ENCODE results near the gene FOXI1.

FOXI1 gene

GRCh38 chr5:170105642-170106611 lies at the start of gene FOXI1:
TSS of gene FOXI1 (plus strand) at chr5:170105897. CDS start at chr5:170105958, 61 bp downstream.
- no peak for TF ChIP-seq CTCF (IDR thresholded peaks at IDR 0.05; ENCODE audit: extremely low read depth, missing control alignments)
- DNase-seq (ENCODE audit: low spot score) = no peak

DNA sequence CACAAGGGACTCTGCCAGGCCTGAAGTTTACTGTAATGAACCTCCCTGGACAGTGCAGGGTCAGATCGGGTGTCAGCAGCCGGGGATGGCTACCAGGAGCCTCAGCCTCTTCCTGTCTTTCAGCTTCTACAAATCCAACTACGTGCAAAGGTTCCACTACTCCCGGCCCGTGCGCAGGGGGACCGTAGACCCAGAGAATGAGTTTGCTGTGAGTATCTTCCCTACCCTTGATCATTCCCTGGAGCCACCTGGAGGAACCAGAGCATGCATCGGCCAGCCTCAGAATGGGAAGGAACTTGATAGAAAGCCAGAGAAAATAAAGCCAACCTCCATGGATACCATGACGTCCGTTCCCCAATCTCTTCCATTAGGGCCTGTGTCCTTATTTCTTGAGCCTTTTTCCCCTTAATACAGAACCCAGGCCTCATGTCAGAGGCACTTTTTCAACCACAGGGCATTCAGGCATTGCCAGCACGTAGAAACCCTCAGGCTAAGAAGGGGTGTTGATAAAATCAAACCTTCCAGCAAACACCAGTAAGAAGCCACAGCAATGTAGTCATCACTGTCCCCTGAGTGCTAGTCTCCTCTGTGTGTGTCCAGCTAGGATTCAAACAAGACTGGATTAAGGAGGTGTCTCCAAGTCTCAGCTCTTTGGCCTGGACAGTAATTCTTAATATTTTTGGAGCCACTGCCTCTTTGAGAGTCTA lies 49.0 kb upstream of the FOXI1 start:
- TF ChIP-seq CTCF (IDR thresholded peaks at IDR 0.05; ENCODE audit: extremely low read depth, missing control alignments) = no peak
- no peak for DNase-seq (ENCODE audit: low spot score)

GRCh38 chr5:170057311-170057710 lies 48.4 kb upstream of the FOXI1 start:
- no peak for TF ChIP-seq CTCF (IDR thresholded peaks at IDR 0.05; ENCODE audit: extremely low read depth, missing control alignments)
- DNase-seq (ENCODE audit: low spot score) = no peak

DNA sequence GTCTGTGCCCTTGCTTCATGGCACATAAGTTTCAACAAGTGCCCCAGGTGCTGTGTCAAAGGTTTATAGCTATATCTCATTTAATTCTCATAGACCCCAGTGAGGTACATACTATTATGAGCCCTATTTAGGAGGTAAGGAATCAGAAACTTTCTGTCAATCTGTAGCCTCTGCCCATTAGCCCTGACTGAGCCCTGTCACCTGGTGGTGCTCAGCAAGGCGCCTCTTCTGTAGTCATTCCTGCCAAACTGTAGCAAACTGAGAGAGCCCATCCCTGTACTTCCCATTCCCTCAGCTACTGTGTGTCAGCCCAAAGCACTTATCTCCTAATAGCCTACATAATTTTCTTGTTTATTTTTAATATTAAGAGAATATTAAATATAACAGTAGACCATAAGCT lies 46.5 kb upstream of the FOXI1 start:
- TF ChIP-seq CTCF (IDR thresholded peaks at IDR 0.05; ENCODE audit: extremely low read depth, missing control alignments) = no peak
- no peak for DNase-seq (ENCODE audit: low spot score)

DNA sequence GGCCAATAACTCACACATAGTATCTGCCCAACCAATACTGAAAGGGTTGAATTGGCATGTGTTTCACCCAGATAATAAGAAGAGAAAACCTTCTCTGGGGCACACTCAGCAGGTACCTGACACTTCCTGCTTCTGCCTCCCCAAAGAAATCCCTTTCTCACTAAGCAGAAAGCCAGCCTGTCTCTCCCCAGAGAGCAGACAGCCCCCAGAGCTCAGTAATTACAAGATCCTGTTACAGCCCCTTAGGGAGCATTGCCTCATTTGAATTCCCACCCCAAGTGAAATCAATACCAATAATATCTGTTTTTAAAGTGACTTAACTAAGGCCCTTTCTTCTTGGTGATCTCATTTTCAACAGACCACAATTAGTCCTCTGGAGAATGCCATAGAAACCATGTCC lies 38.5 kb upstream of the FOXI1 start:
- DNase-seq (ENCODE audit: low spot score) = no peak
- no peak for TF ChIP-seq CTCF (IDR thresholded peaks at IDR 0.05; ENCODE audit: extremely low read depth, missing control alignments)

DNA sequence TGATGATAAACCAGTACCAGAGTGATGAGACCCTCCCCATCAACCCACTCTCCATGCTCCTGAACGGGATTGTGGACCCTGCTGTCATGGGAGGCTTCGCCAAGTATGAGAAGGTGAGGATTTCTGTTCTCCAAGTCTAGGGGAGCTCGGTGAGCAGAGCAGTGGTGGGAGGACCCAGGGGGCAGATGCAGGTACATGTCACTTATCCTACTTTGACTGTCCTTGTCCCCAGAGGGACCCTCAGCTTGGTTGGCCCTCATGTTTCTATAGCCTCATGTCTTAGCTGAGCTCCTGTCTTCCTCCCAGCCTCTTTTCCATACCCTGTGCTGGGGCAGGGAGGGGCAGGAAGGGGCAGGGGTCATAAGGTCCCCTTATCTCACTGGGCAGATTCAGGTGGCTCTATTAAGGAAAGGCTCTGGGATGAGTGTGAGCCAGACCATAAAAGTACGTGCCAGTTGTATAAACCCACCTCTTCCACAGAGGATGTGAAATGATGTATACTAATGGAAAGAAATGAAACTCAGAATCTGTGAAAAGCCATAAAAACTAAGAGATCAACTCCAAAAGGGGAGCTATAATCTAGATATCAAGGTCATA lies 38.0 kb upstream of the FOXI1 start:
- no peak for TF ChIP-seq CTCF (IDR thresholded peaks at IDR 0.05; ENCODE audit: extremely low read depth, missing control alignments)
- no peak for DNase-seq (ENCODE audit: low spot score)

DNA sequence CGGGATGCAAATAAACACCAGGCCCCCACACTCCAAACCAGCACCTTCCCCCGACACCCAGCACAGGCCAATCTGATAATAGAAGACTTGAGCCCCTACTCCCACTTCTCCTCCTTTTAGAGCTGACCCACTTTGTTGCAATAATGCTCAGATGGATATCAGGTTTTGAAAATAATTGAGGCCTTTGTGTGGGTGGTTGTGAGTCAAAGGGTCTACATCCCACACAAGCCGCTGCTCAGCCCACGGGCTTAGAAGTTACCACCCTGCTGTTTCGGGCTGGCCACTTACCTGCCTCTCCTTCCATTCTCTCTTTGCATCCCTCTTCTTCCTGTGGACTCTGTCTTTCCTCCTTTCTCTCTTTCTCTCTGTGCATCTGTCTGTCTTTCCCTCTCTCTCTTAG lies 36.2 kb upstream of the FOXI1 start:
- DNase-seq (ENCODE audit: low spot score) = no peak
- no peak for TF ChIP-seq CTCF (IDR thresholded peaks at IDR 0.05; ENCODE audit: extremely low read depth, missing control alignments)
